Lung microvascular endothelial cell (primary cell): ENCODE results near the gene MYBPC2. TPM values are rescaled to one million over a fixed set of nuclear protein-coding genes. Genes with fewer than 3 reads are reported as not detected.

Source experiments
- DNase-seq, 2 donors: peaks; one replicate each; pipeline versions ENCODE4 v3.0.0 to v3.0.0-alpha.2; 2010; ENCODE audit warnings: low read depth in 2 of 2
- total RNA-seq: library from RNA; depleted of rRNA; stranded (reverse); fragments of >200 nt; gene quantifications from 2 replicates; pipeline ENCODE4 v1.2.1, GENCODE V29; 2014

MYBPC2 gene
- total RNA-seq, 1 donor from 2014 or later = not detected

DNA sequence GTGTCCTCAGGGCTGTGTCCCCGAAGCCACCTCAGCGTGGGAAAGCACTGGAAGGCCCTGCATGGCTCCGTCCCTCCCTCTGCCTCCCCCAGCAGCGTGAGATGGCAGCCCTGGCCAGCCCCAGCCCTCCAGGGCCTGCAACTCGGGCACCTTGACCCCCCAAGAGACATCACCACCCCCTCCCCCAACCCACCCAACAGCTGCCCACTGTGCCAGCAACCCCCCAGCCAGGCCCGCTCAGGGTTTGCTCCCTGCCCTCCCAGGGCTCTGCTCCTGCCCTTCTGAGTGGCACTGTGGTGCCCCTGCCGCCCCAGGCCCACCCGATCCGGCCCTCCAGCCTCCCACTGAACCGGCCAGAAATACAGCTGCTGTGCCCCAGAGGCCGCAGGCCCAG, 82.5 kb downstream of the MYBPC2 start:
- DNase-seq = no peak

Other genes starting within 250 kb of the MYBPC2 start
- gene MYH14, start 229.3 kb upstream of the MYBPC2 start, total RNA-seq = under 0.01 TPM in 2 replicates
- gene KCNC3, start 103.5 kb upstream of the MYBPC2 start, total RNA-seq = 0.22 and 0.40 TPM in 2 replicates
- under 0.01 TPM in 1 of 2 replicates, not detected in the other for gene NAPSA, start 67.3 kb upstream of the MYBPC2 start, total RNA-seq
- gene NR1H2, start 56.4 kb upstream of the MYBPC2 start, total RNA-seq = 35.5 and 66.7 TPM in 2 replicates
- gene POLD1, start 48.5 kb upstream of the MYBPC2 start, total RNA-seq = 38.1 and 39.5 TPM in 2 replicates
- gene SPIB, start 14.0 kb upstream of the MYBPC2 start, total RNA-seq = not detected in 2 replicates
- gene EMC10, start 43.6 kb downstream of the MYBPC2 start, total RNA-seq = 25.7 and 46.0 TPM in 2 replicates
- gene GARIN5A, start 44.0 kb downstream of the MYBPC2 start, total RNA-seq = under 0.01 and 0.20 TPM in 2 replicates
- 20.5 and 21.0 TPM in 2 replicates for gene JOSD2, start 78.3 kb downstream of the MYBPC2 start, total RNA-seq
- gene ASPDH, start 81.0 kb downstream of the MYBPC2 start, total RNA-seq = not detected in 2 replicates
- gene LRRC4B, start 135.5 kb downstream of the MYBPC2 start, total RNA-seq = under 0.01 TPM in 1 of 2 replicates, not detected in the other
- gene SYT3, start 207.0 kb downstream of the MYBPC2 start, total RNA-seq = under 0.01 TPM in 2 replicates
- gene C19orf81, start 216.6 kb downstream of the MYBPC2 start, total RNA-seq = 0.65 TPM in 1 of 2 replicates, not detected in the other